Ishikawa (cell line): ENCODE results near the gene ARMC9.

Experiments
- CEBPB ChIP-seq: IDR thresholded peaks from 2 replicates; pipeline ENCODE4 v1.6.1; 2012
- CREB1 ChIP-seq: IDR thresholded peaks from 2 replicates; pipeline ENCODE4 v1.6.1; 2012; ENCODE audit warnings: low read depth
- EGR1 ChIP-seq: IDR thresholded peaks from 2 replicates; pipeline ENCODE4 v1.6.1; 2012
- EP300 ChIP-seq: IDR thresholded peaks from 2 replicates; pipeline ENCODE4 v1.6.1; 2012; ENCODE audit warnings: borderline replicate concordance
- FOXM1 ChIP-seq: IDR thresholded peaks from 2 replicates; pipeline ENCODE4 v1.6.1; 2012; ENCODE audit warnings: low read depth, borderline replicate concordance
- NFIC ChIP-seq: IDR thresholded peaks from 2 replicates; pipeline ENCODE4 v1.6.1; 2012
- RAD21 ChIP-seq: IDR thresholded peaks from 2 replicates; pipeline ENCODE4 v1.6.1; 2012; ENCODE audit warnings: low read depth
- TAF1 ChIP-seq: IDR thresholded peaks from 2 replicates; pipeline ENCODE4 v1.6.1; 2012; ENCODE audit warnings: low read depth, mild to moderate bottlenecking
- TCF12 ChIP-seq: IDR thresholded peaks from 2 replicates; pipeline ENCODE4 v1.6.1; 2012; ENCODE audit warnings: low read depth
- TEAD4 ChIP-seq: IDR thresholded peaks from 2 replicates; pipeline ENCODE4 v1.6.1; 2012
- YY1 ChIP-seq: IDR thresholded peaks from 2 replicates; pipeline ENCODE4 v1.6.1; 2012; ENCODE audit warnings: low read depth
- ZBTB7A ChIP-seq: IDR thresholded peaks from 2 replicates; pipeline ENCODE4 v1.6.1; 2012; ENCODE audit warnings: low read depth
- TF ChIP-seq, protein P1 (sequence below): IDR thresholded peaks from 2 replicates; pipeline ENCODE4 v1.6.1; 2012
- TF ChIP-seq, protein P2 (sequence below): IDR thresholded peaks from 2 replicates; pipeline ENCODE4 v1.6.1; 2012
- TF ChIP-seq, protein P3 (sequence below): IDR thresholded peaks from 2 replicates; pipeline ENCODE4 v1.6.1; 2012; ENCODE audit warnings: low read depth, mild to moderate bottlenecking

Gene ARMC9

DNA sequence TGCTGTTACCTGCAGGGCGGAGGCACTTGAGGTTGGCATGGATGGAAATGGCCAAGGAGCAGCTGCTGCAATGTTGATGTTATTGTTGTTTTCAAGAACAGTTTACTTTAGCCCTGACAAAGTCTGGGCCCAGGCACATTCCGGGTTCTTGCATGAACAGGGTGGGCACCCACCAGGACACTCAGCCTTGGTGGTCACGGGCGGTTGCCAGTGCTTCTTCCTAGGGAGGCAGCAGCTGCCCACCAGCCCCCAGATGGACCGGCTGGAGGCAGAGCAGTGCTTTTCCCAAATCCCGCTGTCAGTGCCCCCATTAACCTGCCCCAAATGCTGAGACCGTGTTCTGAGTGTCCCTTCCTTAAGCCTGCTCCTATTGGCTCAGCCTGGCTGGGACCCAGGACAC, 158.6 kb downstream of the ARMC9 start:
- no peak for TF ChIP-seq CREB1
- TF ChIP-seq EGR1: no peak
- no peak for TF ChIP-seq TCF12
- TF ChIP-seq YY1: no peak
- TF ChIP-seq EP300: no peak
- TF ChIP-seq TAF1: no peak
- TF ChIP-seq CEBPB: no peak
- TF ChIP-seq RAD21: no peak
- TF ChIP-seq, protein P1, sequence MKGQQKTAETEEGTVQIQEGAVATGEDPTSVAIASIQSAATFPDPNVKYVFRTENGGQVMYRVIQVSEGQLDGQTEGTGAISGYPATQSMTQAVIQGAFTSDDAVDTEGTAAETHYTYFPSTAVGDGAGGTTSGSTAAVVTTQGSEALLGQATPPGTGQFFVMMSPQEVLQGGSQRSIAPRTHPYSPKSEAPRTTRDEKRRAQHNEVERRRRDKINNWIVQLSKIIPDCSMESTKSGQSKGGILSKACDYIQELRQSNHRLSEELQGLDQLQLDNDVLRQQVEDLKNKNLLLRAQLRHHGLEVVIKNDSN: no peak

DNA sequence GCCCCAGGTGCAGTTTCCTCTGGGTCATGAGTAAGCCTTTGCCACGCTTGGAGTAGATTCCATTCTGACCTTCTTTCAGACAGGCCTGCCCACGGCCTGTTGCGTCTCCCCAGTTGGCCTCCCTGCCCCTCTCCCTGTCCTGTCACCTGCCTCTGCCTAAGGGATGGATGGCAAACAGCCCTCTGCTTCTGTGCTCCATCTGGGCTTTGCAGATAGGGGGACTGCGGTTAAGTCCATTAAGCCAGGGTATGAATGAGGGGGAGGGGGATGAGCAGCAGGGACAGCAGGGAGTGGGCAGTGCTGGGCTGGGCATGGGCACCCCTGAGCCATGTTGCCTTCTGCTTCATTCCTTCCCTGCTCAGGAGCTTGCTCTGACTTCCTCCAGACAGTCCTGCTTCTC, 159.5 kb downstream of the ARMC9 start:
- TF ChIP-seq, protein P2, sequence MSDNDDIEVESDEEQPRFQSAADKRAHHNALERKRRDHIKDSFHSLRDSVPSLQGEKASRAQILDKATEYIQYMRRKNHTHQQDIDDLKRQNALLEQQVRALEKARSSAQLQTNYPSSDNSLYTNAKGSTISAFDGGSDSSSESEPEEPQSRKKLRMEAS: no peak
- no peak for TF ChIP-seq CEBPB
- no peak for TF ChIP-seq RAD21
- TF ChIP-seq, protein P1: no peak
- TF ChIP-seq ZBTB7A: no peak

DNA sequence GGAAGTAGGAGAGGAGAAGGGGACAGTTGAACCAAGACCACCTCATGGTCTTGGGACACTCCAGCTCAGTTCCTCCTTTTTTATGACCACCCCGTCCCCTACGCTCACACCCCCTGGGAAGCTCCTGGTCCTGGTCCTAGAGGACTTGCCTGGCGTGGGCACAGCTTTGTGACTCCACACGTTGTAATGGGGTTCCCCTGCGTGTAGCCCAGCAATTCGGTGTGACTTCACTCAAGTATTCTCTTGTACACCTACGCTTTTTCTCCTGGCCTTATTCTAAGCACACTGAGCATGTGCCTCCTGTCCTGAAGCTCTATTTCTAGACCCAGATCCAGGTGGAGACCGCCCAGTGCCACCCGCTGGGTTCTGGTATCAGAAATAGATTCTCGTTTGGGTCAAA, 161.0 kb downstream of the ARMC9 start:
- TF ChIP-seq TEAD4: no peak

DNA sequence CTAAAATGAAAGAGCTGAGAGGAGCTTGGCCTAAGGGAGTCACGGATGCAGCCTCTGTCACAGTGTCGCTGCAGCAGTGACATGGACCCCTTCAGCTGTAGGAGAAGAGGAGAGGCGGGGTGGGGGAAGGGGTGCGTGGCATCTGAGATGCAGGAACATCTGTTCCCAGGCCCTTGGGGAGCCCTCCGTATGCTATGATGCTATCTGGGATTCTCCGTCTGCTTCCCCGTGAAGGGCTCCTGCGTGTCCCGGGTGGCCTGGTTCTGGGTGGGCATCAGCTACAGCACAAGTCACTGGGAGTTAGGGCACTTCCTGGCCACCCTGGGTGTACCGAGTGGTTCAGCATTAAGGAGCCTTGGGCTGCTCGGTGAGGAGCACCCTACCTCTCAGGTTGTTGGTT, 161.5 kb downstream of the ARMC9 start:
- TF ChIP-seq CREB1 (no peak), TEAD4 (no peak), TCF12 (no peak), ZBTB7A (no peak), EP300 (no peak)
- TF ChIP-seq, protein P3, sequence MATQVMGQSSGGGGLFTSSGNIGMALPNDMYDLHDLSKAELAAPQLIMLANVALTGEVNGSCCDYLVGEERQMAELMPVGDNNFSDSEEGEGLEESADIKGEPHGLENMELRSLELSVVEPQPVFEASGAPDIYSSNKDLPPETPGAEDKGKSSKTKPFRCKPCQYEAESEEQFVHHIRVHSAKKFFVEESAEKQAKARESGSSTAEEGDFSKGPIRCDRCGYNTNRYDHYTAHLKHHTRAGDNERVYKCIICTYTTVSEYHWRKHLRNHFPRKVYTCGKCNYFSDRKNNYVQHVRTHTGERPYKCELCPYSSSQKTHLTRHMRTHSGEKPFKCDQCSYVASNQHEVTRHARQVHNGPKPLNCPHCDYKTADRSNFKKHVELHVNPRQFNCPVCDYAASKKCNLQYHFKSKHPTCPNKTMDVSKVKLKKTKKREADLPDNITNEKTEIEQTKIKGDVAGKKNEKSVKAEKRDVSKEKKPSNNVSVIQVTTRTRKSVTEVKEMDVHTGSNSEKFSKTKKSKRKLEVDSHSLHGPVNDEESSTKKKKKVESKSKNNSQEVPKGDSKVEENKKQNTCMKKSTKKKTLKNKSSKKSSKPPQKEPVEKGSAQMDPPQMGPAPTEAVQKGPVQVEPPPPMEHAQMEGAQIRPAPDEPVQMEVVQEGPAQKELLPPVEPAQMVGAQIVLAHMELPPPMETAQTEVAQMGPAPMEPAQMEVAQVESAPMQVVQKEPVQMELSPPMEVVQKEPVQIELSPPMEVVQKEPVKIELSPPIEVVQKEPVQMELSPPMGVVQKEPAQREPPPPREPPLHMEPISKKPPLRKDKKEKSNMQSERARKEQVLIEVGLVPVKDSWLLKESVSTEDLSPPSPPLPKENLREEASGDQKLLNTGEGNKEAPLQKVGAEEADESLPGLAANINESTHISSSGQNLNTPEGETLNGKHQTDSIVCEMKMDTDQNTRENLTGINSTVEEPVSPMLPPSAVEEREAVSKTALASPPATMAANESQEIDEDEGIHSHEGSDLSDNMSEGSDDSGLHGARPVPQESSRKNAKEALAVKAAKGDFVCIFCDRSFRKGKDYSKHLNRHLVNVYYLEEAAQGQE: no peak

DNA sequence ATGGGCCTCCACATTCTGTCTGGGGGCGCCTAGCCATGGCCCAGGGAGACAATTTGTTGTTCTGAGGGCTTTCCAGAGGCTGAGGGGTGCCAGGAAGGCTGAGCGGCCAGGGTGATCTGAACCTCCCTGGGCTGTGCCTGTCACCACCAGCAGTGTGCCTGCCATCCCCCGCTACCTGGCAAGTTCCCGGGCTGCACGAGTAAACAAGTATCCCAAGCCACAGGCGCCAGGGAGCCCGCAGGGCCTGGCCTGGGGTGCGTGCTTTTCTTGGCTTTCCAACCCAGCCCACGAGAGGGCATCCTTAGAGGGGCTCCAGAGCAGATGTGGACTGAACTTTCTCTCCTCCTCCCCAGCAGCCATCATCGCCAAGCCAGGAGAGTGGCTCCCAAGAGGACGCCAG, 162.0 kb downstream of the ARMC9 start:
- TF ChIP-seq FOXM1: no peak
- TF ChIP-seq ZBTB7A: no peak
- no peak for TF ChIP-seq CREB1
- TF ChIP-seq EP300: no peak
- TF ChIP-seq TAF1: no peak
- TF ChIP-seq, protein P3: no peak
- TF ChIP-seq TCF12: no peak
- no peak for TF ChIP-seq RAD21
- no peak for TF ChIP-seq CEBPB
- TF ChIP-seq, protein P1: no peak
- no peak for TF ChIP-seq NFIC
- TF ChIP-seq, protein P2: no peak
- TF ChIP-seq YY1: no peak

DNA sequence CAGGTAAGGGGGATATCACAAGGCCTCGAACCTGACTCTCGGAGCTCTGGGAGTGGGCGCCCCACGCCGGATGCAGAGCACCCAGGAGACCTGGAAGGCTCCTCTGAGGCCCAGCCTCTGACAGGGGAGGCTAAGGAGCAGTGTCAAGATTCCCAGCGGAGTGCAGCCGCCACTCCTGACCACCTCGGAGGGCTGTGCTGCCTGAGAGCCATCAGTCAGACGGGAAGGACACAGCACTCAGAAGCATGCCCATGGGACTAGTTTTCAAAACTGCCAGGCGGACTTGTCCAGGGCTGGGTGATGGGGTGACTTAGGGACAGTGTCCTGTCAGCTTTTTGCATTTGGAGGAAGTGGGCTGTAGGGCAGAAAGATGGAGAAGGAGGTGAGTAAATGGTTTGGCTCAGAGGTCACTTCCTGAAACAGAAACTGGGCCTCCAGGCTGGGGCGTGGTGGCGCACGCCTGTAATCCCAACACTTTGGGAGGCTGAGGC, 162.5 kb downstream of the ARMC9 start:
- TF ChIP-seq TAF1 (no peak), CREB1 (no peak), EGR1 (no peak), NFIC (no peak)
